GM19099 (cell line): ENCODE measurements around the gene IGSF10.

Experiments used
- POLR2A ChIP-seq: IDR thresholded peaks from 3 replicates; pipeline ENCODE4 v1.6.1; 2011; ENCODE audit warnings: low read depth; ENCODE audit not compliant: insufficient read length; ENCODE audit errors: extremely low read depth

IGSF10 gene

GRCh38 chr3:151439652-151440125 is 21.2 kb downstream of the IGSF10 start:
- no peak for TF ChIP-seq POLR2A

GRCh38 chr3:151437906-151438305 is 23.0 kb downstream of the IGSF10 start:
- TF ChIP-seq POLR2A: no peak

DNA sequence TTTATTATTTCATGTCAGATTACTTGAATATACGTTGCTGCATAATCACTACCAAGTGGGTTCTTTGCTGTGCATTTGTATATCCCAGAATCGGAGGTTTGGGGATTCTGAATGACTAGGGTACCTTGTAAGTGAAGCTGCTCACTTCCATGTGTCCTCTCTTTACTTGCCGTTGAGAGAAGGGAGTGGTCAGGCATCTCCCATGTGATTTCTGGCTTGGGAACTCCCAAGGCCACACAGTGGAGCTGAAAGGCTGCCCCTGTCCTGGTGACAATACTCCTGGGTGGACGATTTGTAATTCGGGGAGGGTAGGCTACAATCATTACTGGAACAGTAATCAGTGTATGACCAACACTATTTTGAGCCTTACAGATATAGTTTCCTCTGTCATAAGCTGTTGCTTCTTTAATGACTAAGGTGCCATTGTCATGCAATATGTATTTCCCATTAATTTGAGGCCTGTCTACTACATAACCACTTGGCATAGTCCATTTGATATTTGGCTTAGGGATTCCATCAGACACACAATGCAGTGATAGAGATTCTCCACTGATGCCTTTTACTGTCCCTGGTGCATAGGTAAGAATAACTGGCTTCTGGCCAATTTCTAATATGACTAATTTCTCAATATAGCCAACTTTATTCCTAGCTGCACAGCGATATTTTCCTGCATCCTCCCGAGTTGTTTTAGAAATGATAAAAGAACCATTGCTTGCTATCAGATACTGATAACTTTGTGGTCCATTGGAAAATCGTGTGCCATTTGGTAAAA is 24.0 kb downstream of the IGSF10 start:
- no peak for TF ChIP-seq POLR2A

DNA sequence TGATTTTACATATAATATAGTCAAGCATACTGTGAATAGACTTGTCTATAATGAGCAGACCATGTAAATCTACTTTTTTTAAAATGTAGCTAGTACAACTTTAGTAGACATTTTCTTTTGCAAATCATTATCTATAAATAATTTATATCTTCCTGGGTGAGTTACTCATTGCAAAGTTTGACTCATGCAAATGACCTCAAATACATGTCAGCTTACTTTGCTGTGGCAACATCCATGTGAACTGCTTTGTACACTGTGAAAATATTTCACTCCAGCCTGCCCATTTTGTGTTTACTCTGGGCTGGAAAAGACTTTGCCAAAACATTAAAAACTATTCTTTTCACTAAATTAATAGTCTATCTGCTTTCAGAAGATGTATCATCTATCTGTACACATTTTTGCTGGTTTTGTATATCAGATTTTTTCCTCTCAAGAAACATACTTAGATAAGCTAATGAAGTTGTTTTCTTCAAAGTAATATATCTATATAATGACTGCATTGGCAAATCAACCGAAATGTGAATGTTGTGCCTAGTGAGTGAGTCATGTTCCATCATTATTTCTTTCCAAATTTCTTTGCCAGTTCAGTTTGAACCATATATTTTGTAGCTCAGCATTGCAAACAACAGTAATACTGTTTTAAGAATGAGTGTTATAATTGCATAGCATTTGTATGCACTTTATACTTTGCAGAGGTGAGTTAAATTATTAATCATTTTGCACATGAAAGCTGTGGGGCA is 26.5 kb downstream of the IGSF10 start:
- TF ChIP-seq POLR2A: no peak

- no peak for TF ChIP-seq POLR2A
Measured at GRCh38 chr3:151432616-151433372, 28.1 kb downstream of the IGSF10 start.

GRCh38 chr3:151431940-151432339 is 28.9 kb downstream of the IGSF10 start:
- no peak for TF ChIP-seq POLR2A

- TF ChIP-seq POLR2A: no peak
Measured at GRCh38 chr3:151430821-151431484, 29.9 kb downstream of the IGSF10 start.

DNA sequence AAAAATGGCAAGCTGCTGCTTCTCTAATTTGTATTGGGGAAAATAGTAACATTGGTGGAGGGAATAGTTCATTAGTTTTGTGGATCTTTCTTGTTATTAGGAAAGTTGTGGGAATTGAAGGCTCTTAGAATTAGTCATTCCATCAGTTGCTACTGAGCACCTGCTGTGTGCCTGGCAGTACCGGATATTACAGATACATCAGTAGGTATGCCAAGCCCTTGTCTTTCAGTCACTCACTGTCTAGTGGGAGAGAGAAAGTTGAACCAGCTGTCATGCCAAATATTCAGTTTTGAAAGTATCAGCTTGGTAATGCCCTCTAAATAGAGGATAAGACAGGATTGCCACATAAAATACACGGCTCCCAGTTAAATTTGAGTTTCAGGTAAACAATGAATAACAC is 32.5 kb downstream of the IGSF10 start:
- TF ChIP-seq POLR2A: no peak

DNA sequence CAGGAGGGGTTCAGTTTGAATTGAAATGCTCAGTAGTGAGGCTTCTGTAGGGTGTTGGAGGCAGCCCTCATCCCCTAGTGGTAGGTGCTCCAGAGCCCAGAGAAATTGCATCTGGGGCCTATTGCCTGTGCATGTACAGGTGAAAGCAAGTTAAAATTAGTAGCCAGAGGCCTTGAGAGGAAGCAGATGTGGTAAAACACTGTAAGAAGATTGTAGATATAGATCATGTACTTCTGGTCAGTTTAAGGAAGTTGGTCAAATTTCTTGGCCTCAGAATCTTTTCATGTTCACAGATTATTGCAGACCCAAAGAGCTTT is 34.6 kb downstream of the IGSF10 start:
- no peak for TF ChIP-seq POLR2A

GRCh38 chr3:151425627-151426340 is 35.1 kb downstream of the IGSF10 start:
- no peak for TF ChIP-seq POLR2A

- no peak for TF ChIP-seq POLR2A
Measured at GRCh38 chr3:151423091-151423490, 37.8 kb downstream of the IGSF10 start.

GRCh38 chr3:151421938-151422337 is 38.9 kb downstream of the IGSF10 start:
- no peak for TF ChIP-seq POLR2A

DNA sequence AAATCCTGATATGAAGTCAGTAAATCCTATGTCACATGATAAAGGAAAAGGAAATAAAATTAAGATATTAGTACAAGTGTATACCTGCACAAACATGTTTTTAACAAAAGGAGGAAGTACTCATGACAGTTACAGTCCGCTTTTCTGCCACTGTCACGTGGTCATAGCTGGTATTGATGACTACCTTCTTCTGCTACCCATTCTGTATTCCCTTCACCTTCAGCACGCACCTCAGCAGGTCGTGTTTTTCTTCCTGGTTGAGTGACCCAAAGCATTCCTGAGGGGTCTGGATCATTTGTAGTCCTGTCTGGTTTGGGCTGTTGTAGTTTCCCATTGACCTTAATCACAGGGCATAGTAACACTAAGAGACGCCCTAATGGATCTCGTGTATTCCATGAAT is 41.1 kb downstream of the IGSF10 start:
- no peak for TF ChIP-seq POLR2A

- no peak for TF ChIP-seq POLR2A
Measured at GRCh38 chr3:151415289-151415688, 45.6 kb downstream of the IGSF10 start.

DNA sequence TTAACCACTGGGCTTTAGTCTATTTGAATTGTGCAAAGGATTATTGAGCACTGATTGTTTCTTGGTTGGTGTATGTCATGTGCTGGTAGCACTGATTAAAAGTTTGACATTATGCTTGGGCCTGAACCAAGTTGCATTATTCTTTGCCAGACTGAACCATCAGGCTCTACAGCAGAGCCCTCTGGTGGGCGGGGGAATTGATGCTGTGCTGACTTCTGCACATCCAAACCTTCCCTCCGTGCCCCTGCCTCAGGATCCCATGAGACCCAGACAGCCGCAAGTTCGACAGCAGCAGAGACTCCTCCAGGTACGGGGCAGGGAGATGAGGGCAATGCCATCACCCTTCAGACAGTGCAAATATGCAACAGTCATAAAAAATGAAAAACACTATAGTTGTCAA is 47.9 kb downstream of the IGSF10 start:
- TF ChIP-seq POLR2A: no peak
